Endometrial microvascular endothelial cells (primary cell): ENCODE results near the gene RAB40A. TPM values are rescaled to one million over a fixed set of nuclear protein-coding genes. Genes with fewer than 3 reads are reported as not detected.
"Not testable (repeated sequence)": the region's sequence is repeated elsewhere in the genome, so short reads cannot be mapped to it uniquely, and the experiment has no call there.

ENCODE experiments used
- in situ Hi-C: cut with HindIII; loops from 2 replicates; pipeline ENCODE4 v1.10.0; 2017; ENCODE audit warnings: low sequenced_read_pairs, low pct_unique_long_range_greater_than_20kb; ENCODE audit errors: inconsistent ontology term
- total RNA-seq: library from RNA; depleted of rRNA; stranded (reverse); fragments of >200 nt; gene quantifications from one replicate; pipeline ENCODE4 v1.2.3, GENCODE V29; 2015; ENCODE audit errors: inconsistent ontology term

RAB40A gene
- total RNA-seq, 1 donor from 2014 or later, result not detected

GRCh38 chrX:103475381-103475780 lies 43.9 kb downstream of the RAB40A start:
- in situ Hi-C loops, result no loop called here

- in situ Hi-C loops, result not testable (repeated sequence)
Observed at GRCh38 chrX:103469977-103470376, 49.3 kb downstream of the RAB40A start.

GRCh38 chrX:103467887-103468286 lies 51.4 kb downstream of the RAB40A start:
- in situ Hi-C loops, result no loop called here

- in situ Hi-C loops, result no loop called here
Observed at GRCh38 chrX:103467156-103467555, 52.1 kb downstream of the RAB40A start.

GRCh38 chrX:103464774-103465117 lies 54.5 kb downstream of the RAB40A start:
- in situ Hi-C loops, result no loop called here

- in situ Hi-C loops, result no loop called here
Observed at GRCh38 chrX:103464072-103464773, 55.1 kb downstream of the RAB40A start.

- in situ Hi-C loops, result no loop called here
Observed at GRCh38 chrX:103461156-103461555, 58.1 kb downstream of the RAB40A start.

- in situ Hi-C loops, result not testable (repeated sequence)
Observed at GRCh38 chrX:103460001-103460755, 59.1 kb downstream of the RAB40A start.

GRCh38 chrX:103453655-103454054 lies 65.6 kb downstream of the RAB40A start:
- in situ Hi-C loops, result no loop called here

Other genes with a start within 250 kb of the RAB40A start
- gene TCEAL5, start 242.7 kb downstream of the RAB40A start, total RNA-seq, result not detected
- 0.37 TPM for gene BEX2, start 208.5 kb downstream of the RAB40A start, total RNA-seq
- 2.3 TPM for gene TCEAL7, start 189.2 kb downstream of the RAB40A start, total RNA-seq
- gene TCEAL9, start 163.0 kb downstream of the RAB40A start, total RNA-seq, result 48.4 TPM
- gene BEX3, start 143.0 kb downstream of the RAB40A start, total RNA-seq, result 219 TPM
- 25.8 TPM for gene TCEAL4, start 66.0 kb upstream of the RAB40A start, total RNA-seq
- 13.9 TPM for gene TCEAL3, start 88.5 kb upstream of the RAB40A start, total RNA-seq
- gene TCEAL1, start 109.5 kb upstream of the RAB40A start, total RNA-seq, result 36.1 TPM
- 385 TPM for gene MORF4L2, start 167.2 kb upstream of the RAB40A start, total RNA-seq
- not detected for gene TMEM31, start 191.4 kb upstream of the RAB40A start, total RNA-seq